Measurements from ENCODE around the gene S100P.

DNA sequence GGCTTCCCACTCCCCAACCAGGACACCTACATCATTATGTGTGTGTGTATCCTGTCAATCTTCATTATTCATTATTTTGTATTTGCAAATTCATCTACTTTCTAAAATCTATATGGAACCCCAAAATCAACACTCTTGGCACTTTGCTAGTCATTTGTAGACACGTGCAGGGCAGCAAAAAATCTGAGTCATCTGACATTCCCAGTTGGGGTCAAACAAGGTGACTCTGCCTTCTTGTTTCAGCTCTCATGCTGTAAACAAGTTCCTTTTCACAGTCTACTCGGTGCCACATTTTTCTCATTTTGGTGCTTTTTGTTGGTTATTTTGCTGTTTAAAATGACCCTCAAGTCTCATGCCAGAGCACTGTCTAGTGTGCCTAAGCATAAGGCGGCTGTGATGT is 10.1 kb downstream of the S100P start:
- no peak for TF ChIP-seq EZH2phosphoT487 (IDR thresholded peaks at IDR 0.05; ENCODE audit: borderline replicate concordance)
- TF ChIP-seq, protein P1, sequence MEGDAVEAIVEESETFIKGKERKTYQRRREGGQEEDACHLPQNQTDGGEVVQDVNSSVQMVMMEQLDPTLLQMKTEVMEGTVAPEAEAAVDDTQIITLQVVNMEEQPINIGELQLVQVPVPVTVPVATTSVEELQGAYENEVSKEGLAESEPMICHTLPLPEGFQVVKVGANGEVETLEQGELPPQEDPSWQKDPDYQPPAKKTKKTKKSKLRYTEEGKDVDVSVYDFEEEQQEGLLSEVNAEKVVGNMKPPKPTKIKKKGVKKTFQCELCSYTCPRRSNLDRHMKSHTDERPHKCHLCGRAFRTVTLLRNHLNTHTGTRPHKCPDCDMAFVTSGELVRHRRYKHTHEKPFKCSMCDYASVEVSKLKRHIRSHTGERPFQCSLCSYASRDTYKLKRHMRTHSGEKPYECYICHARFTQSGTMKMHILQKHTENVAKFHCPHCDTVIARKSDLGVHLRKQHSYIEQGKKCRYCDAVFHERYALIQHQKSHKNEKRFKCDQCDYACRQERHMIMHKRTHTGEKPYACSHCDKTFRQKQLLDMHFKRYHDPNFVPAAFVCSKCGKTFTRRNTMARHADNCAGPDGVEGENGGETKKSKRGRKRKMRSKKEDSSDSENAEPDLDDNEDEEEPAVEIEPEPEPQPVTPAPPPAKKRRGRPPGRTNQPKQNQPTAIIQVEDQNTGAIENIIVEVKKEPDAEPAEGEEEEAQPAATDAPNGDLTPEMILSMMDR (conservative IDR thresholded peaks at IDR 0.05; ENCODE audit: low read length) = no peak

Measured in Loucy (cell line).